NCI-H510A (cell line): ENCODE data around the gene NUP210L.

Source experiments
- DNase-seq: peaks from one replicate; lab custom pipeline; 2025; lab: John Stamatoyannopoulos, UW

Gene NUP210L

GRCh38 chr1:153944005-153944826 is 210.7 kb downstream of the NUP210L start:
- no peak for DNase-seq

- DNase-seq, result no peak
Observed at GRCh38 chr1:153942766-153943549, 211.9 kb downstream of the NUP210L start.
